Bone marrow (tissue), 2 donors: ENCODE results near the gene DLGAP1.

Experiments
- DNase-seq, 2 donors: peaks; one replicate each; lab custom pipeline; 2025; lab: John Stamatoyannopoulos, UW

Gene DLGAP1

DNA sequence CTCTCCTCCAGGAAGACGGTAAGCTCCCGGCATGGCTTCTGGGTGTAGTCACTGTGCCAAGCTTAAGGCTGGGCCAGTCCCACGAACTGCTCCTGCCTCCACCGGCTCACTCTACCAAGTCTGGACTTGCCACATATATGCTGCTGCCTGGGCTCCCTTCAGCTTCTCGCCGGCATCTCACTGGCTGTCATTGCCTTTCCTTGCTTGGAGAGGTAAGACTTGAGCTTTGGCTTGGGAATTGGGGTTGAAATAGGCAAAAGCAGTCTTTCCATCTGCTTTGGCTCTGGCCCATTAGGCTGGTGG lies 524.1 kb downstream of the DLGAP1 start:
- DNase-seq = no peak

GRCh38 chr18:3930126-3931012 lies 524.7 kb downstream of the DLGAP1 start:
- DNase-seq = no peak

GRCh38 chr18:3924455-3924854 lies 530.7 kb downstream of the DLGAP1 start:
- no peak for DNase-seq

GRCh38 chr18:3923750-3924149 lies 531.4 kb downstream of the DLGAP1 start:
- DNase-seq = no peak

DNA sequence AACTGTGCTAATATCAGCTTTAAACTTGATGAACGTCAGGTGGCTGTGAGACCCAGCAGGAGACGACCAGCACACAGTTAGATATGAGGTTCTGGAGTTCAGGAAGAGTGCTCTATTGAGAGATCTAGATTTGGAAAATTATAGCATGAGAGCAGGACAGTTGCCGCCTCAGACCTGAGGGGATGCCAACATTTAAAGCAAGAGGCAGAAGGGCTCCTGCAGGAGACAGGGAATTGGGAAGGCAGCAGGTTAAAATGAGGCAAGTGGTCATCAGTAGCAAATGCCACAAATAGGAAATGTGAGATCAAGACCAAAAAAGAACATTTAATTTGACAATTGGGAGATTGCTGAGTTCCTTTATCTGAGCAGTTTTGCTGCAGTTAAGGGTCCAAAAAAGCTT lies 533.3 kb downstream of the DLGAP1 start:
- DNase-seq = no peak

DNA sequence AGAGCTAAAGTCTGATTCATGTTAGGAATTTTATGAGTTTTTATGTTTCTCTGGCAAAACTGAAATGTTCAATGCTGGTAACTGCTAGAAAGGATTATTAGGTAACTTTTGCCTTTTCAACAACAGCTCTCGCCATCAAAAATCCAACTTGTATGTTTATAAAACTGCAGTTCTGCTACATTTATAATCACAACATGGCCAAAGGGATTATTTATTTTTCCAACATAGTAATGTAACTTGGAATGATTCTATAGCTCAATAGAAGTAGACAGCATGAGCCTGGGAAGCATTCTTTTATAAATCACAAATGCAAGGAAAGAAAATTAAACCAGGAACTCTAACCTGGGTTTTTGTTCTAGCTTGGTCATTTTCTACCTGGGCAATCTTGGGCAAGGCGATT lies 534.3 kb downstream of the DLGAP1 start:
- no peak for DNase-seq

- DNase-seq = no peak
Measured at GRCh38 chr18:3919396-3920061, 535.6 kb downstream of the DLGAP1 start.

DNA sequence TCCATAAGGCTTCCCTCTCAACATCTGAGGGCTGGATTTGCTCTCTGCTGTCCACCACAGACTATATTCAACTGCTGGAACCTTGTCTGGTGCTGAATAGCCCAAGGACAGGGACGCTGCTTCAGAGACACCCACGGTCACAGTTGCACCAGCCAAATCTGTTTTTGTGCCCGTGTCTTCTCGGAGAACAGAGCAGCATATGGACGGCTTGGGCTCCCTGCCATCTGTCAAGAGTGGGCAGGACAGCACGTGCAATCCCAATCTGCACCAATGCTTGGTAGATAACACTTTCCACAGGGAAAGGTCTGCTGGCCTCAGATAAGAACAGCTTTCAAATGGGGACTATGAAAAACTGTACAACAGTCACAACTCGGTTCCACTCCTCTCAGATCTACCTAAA lies 539.0 kb downstream of the DLGAP1 start:
- DNase-seq = no peak

- no peak for DNase-seq
Measured at GRCh38 chr18:3914833-3915610, 540.1 kb downstream of the DLGAP1 start.

DNA sequence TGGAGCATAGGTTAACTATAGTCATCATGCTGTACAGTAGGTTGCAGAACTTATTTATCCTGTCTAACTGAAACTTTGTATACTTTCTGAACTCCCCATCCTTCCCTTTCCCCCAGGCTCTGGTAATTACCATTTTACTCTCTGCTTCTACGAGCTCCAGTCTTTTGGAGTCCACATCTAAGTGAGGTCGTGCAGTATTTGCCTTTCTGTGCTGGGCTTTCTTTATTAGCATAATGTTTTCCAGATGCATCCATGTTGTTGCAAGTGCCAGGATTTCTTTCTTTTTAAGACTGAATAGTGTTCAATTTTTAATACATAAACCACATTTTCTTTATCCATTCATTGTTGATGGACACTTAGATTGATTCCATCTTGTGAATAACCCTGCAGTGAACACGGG lies 541.0 kb downstream of the DLGAP1 start:
- no peak for DNase-seq

GRCh38 chr18:3912705-3913104 lies 542.4 kb downstream of the DLGAP1 start:
- DNase-seq = no peak

GRCh38 chr18:3911413-3911812 lies 543.7 kb downstream of the DLGAP1 start:
- no peak for DNase-seq

DNA sequence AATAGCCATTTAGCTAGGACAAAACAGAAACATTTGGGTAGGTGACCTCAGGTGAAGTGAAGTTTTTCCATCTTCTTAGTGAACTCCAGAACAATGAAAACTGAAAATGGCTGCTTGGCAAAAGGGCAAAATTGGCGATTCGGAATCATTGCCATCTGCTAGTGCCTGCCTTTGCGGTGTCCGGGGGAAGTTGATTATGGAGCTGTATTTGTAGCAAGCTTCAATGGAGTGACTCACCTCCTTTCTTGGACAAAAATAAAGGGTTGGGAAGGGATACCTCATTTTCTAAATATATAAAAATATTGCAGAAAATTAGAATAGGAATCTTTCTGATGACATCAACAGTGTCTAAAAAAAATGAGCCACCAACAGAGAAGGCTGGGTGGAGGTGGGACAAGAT lies 544.6 kb downstream of the DLGAP1 start:
- no peak for DNase-seq

GRCh38 chr18:3907955-3908354 lies 547.2 kb downstream of the DLGAP1 start:
- no peak for DNase-seq

GRCh38 chr18:3906116-3906750 lies 548.9 kb downstream of the DLGAP1 start:
- no peak for DNase-seq

DNA sequence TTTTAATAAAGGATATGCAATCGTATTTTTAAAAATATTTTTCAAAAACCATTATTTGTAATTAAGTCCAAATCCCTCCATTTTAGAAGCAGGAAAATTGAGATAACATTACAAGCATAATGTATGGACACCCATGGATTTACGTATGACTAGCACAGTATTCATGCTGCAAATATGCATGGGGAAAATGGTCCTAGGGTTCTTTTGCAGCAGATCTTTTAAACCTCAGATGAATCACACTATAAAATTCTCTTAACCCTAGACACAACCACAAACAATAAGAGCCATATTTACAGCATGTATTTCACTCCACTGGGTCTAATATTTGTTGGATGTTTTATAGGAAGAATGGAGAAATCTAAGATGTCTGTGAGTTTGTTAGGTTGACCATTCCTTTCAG lies 551.8 kb downstream of the DLGAP1 start:
- DNase-seq = no peak

DNA sequence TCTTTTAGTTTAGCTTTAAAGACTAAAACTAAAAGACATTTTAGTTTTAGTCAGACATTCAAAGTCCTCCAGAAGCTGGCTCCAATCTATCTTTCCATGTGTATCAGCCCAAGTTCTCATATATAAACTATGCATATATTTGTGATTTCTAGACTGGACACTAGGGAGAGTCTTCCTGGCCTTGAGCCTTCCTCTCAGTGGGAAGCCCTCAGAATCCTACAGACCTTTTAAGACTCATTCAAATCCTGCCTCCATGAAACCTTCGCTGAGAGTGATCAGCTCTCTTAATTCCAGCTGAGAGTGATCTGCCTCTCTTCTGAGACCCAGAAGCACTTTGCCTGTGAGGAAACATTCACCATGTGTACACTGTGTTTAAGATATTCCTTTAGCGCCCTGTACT lies 552.4 kb downstream of the DLGAP1 start:
- no peak for DNase-seq

DNA sequence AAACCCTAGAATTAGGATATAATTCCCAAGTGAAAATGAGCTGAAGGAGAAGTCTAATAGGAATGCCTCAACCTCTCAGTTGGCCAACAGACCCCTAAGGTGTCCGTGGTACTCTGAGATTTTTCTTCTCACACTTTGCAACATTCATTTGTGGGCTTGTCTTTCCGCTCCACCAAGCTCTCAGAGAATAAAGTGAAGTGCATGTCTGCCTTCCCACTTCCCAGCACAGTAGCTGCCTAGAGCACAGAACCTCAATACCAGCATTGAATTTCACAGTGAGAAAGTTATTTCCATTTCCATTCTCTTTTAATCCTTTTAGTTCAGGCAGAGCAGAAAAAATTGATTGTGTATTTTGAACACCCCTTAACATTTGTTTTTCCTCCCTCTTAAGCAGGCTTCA lies 553.3 kb downstream of the DLGAP1 start:
- DNase-seq = no peak

DNA sequence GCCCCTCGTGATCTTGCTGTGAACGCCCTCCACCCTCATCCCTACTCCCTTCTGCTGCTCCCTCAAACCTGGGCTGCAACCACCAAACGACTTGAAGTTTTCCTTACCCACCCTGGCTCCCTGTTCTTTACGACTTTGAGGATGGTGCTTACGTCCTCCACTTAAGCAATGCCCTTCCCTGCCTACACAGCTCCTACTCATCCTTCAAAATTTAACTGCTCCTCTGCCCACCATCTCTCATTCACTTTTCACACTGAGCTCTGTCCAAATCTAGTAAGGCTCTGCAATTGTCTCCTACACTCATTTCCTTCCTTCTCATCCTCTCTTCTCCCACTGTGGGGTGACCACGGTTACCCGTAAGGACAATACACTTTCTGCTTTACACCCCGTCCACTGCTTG lies 554.1 kb downstream of the DLGAP1 start:
- no peak for DNase-seq

DNA sequence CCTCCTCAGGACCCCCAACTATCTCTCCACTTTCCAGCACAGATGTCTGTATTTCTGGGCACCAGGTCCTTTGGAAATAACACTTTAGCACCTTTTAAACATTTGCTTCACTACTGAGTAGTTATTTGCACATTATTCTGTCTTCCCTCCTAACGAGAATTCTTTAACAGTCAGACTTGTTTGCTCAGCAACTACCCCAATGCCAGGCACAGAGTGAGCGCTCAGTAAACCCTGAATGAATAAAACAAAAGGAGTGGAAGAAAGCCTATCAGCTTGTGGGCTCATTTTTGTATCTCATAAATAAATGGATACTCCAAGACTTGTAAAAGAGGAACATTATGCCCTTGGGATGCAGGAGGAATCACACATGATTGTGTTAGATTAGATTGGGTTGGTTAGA lies 554.8 kb downstream of the DLGAP1 start:
- no peak for DNase-seq

GRCh38 chr18:3898861-3899613 lies 556.1 kb downstream of the DLGAP1 start:
- DNase-seq = no peak

GRCh38 chr18:3892152-3892551 lies 563.0 kb downstream of the DLGAP1 start:
- no peak for DNase-seq
